ENCODE data around the gene VCP.

DNA sequence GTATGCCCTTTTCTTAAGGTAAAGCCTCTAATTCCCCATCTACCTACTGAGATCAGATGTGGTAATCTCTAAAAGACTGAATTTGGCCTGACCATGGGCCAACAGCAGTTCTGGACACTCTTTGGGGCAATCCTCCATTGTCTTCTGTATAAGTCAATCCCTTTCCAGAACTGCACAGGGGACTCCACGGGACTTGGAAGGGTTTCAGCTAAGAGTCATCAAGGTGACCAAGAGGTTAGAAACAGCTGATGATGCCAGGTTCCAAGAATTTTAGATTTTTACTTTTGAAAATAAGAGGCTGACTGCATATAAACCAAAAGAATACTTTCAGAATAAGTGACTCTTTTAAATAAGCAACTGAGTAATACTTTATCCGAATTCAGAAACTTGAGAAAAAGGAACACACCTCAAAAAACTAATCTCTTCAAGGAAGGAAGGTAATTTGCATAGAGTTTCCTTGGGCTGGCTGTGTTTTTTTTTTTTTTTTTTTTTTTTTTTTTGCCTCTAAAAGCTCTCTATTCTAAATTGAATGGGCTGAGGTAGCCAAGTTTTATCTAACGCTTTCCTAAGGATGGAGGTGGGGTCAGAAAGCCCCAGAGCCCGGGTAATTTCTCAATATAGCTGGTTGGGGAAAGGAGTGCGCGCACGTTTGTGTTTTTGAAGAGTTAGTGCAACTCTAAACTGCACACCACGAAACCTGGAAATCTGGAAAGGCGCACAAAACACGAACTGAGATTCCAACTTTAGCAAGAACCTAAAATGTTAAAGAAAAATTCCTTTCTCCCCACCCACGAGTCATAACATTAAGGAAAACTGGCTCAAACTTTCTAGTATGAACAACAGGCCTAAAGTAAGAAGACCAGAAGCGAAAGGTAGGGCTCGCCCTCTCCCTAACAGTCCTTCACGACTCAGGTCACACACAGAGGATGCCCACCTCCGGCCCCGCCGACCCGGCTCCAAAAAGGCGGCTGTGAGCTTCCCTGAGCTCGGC is 1.3 kb downstream of the VCP start:
- TF ChIP-seq, protein P1, sequence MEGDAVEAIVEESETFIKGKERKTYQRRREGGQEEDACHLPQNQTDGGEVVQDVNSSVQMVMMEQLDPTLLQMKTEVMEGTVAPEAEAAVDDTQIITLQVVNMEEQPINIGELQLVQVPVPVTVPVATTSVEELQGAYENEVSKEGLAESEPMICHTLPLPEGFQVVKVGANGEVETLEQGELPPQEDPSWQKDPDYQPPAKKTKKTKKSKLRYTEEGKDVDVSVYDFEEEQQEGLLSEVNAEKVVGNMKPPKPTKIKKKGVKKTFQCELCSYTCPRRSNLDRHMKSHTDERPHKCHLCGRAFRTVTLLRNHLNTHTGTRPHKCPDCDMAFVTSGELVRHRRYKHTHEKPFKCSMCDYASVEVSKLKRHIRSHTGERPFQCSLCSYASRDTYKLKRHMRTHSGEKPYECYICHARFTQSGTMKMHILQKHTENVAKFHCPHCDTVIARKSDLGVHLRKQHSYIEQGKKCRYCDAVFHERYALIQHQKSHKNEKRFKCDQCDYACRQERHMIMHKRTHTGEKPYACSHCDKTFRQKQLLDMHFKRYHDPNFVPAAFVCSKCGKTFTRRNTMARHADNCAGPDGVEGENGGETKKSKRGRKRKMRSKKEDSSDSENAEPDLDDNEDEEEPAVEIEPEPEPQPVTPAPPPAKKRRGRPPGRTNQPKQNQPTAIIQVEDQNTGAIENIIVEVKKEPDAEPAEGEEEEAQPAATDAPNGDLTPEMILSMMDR (IDR thresholded peaks at IDR 0.05): no peak
- TF ChIP-seq POLR2A (IDR thresholded peaks at IDR 0.05): no peak
